Neutrophil (primary cell): Measurements from ENCODE around the gene OLFM1.
"Not testable (repeated sequence)": the region's sequence is repeated elsewhere in the genome, so short reads cannot be mapped to it uniquely, and the experiment has no call there.

Experiments
- H3K27ac ChIP-seq: fragments of 200-600 bp; sonication (generic); 2 replicates; pipeline ENCODE4 v1.5.1; 2016; ENCODE audit warnings: mild to moderate bottlenecking, moderate library complexity
- H3K27me3 ChIP-seq: fragments of 200-600 bp; sonication (generic); 2 replicates; pipeline ENCODE4 v1.6.0; 2016; ENCODE audit warnings: mild to moderate bottlenecking
- H3K36me3 ChIP-seq: fragments of 200-600 bp; sonication (generic); 2 replicates; pipeline ENCODE4 v1.5.1; 2017
- H3K4me1 ChIP-seq, 2 experiments: fragments of 200-600 bp in 1 of 2; sonication (generic) in 1 of 2; 1 replicate in 1 of 2; 2 replicates in 1 of 2; pipeline versions ENCODE4 v1.5.1 to v1.6.1; 2013 to 2016; ENCODE audit warnings: low read depth in 1 of 2, low read length in 1 of 2, mild to moderate bottlenecking in 1 of 2, moderate library complexity in 1 of 2; ENCODE audit not compliant: control insufficient read depth in 1 of 2, insufficient read depth in 1 of 2
- H3K4me3 ChIP-seq, 2 experiments: fragments of 200-600 bp in 1 of 2; sonication (generic) in 1 of 2; 1 replicate in 1 of 2; 2 replicates in 1 of 2; pipeline ENCODE4 v1.5.1; 2013 to 2016; ENCODE audit warnings: low read depth in 1 of 2, low read length in 1 of 2, mild to moderate bottlenecking in 1 of 2, moderate library complexity in 1 of 2
- H3K9me3 ChIP-seq: fragments of 200-600 bp; sonication (generic); 2 replicates; pipeline ENCODE4 v1.5.1; 2016
- CTCF ChIP-seq: fragments of 200-600 bp; sonication (generic); IDR thresholded peaks from 2 replicates; pipeline ENCODE4 v1.5.1; 2016; ENCODE audit warnings: antibody characterized with exemption

OLFM1 gene

GRCh38 chr9:135159801-135160200 is 72.3 kb downstream of the OLFM1 start:
- H3K9me3 ChIP-seq = no peaks in the 10 kb centered on the region
- H3K4me1 ChIP-seq = no peaks in the 10 kb centered on the region
- H3K27ac ChIP-seq = no peak overlapping the region
- no peaks in the 10 kb centered on the region for H3K36me3 ChIP-seq
- H3K27me3 ChIP-seq = peaks cover 4% of the 10 kb centered on the region
- H3K4me3 ChIP-seq = no peak overlapping the region
- no peak for TF ChIP-seq CTCF

- H3K36me3 ChIP-seq = no peaks in the 10 kb centered on the region
- no peak overlapping the region for H3K4me3 ChIP-seq
- no peaks in the 10 kb centered on the region for H3K4me1 ChIP-seq
- H3K9me3 ChIP-seq = no peaks in the 10 kb centered on the region
- TF ChIP-seq CTCF = no peak
- H3K27me3 ChIP-seq = peaks cover 4% of the 10 kb centered on the region
- H3K27ac ChIP-seq = no peak overlapping the region
Observed at GRCh38 chr9:135160862-135161261, 73.4 kb downstream of the OLFM1 start.

- H3K4me1 ChIP-seq, H3K4me3 ChIP-seq, H3K27me3 ChIP-seq, H3K27ac ChIP-seq, H3K36me3 ChIP-seq, H3K9me3 ChIP-seq: not testable (repeated sequence)
Observed at GRCh38 chr9:135162599-135162998, 75.1 kb downstream of the OLFM1 start.

GRCh38 chr9:135163023-135163780 is 75.7 kb downstream of the OLFM1 start:
- H3K27me3 ChIP-seq = no peaks in the 10 kb centered on the region

GRCh38 chr9:135164036-135164435 is 76.6 kb downstream of the OLFM1 start:
- no peaks in the 10 kb centered on the region for H3K4me1 ChIP-seq
- no peak overlapping the region for H3K4me3 ChIP-seq
- no peaks in the 10 kb centered on the region for H3K27me3 ChIP-seq
- H3K36me3 ChIP-seq = no peaks in the 10 kb centered on the region
- no peak for TF ChIP-seq CTCF
- H3K9me3 ChIP-seq = no peaks in the 10 kb centered on the region
- H3K27ac ChIP-seq = no peak overlapping the region

More at GRCh38 chr9:135163023-135163780, 75.7 kb downstream of the OLFM1 start:
- TF ChIP-seq CTCF = no peak
- Histone ChIP-seq H3K4me1 (no peaks in the 10 kb centered on the region), H3K9me3 (no peaks in the 10 kb centered on the region), H3K4me3 (no peak overlapping the region), H3K36me3 (no peaks in the 10 kb centered on the region), H3K27ac (no peak overlapping the region)

GRCh38 chr9:135165003-135165711 is 77.7 kb downstream of the OLFM1 start:
- H3K27me3 ChIP-seq = no peaks in the 10 kb centered on the region
- no peak overlapping the region for H3K27ac ChIP-seq
- H3K4me1 ChIP-seq = no peaks in the 10 kb centered on the region
- no peak overlapping the region for H3K4me3 ChIP-seq
- H3K9me3 ChIP-seq = no peaks in the 10 kb centered on the region
- no peaks in the 10 kb centered on the region for H3K36me3 ChIP-seq
- no peak for TF ChIP-seq CTCF
